Endometrial microvascular endothelial cells (primary cell): ENCODE data around the gene PPP2R2C. TPM values are rescaled to one million over a fixed set of nuclear protein-coding genes. Genes with fewer than 3 reads are reported as not detected.

Source experiments
- in situ Hi-C: cut with HindIII; loops from 2 replicates; pipeline ENCODE4 v1.10.0; 2017; ENCODE audit warnings: low sequenced_read_pairs, low pct_unique_long_range_greater_than_20kb; ENCODE audit errors: inconsistent ontology term
- total RNA-seq: library from RNA; depleted of rRNA; stranded (reverse); fragments of >200 nt; gene quantifications from one replicate; pipeline ENCODE4 v1.2.3, GENCODE V29; 2015; ENCODE audit errors: inconsistent ontology term

Gene PPP2R2C
- total RNA-seq, 1 donor from 2014 or later = not detected

- in situ Hi-C loops = no loop called here
Observed at GRCh38 chr4:6362896-6363295, 109.5 kb downstream of the PPP2R2C start.

- in situ Hi-C loops = no loop called here
Observed at GRCh38 chr4:6362243-6362885, 110.0 kb downstream of the PPP2R2C start.

GRCh38 chr4:6361076-6361784 lies 111.2 kb downstream of the PPP2R2C start:
- in situ Hi-C loops = no loop called here

- in situ Hi-C loops = no loop called here
Observed at GRCh38 chr4:6360385-6360784, 112.0 kb downstream of the PPP2R2C start.

GRCh38 chr4:6359536-6360308 lies 112.7 kb downstream of the PPP2R2C start:
- in situ Hi-C loops = no loop called here

GRCh38 chr4:6357476-6357875 lies 114.9 kb downstream of the PPP2R2C start:
- in situ Hi-C loops = no loop called here

- in situ Hi-C loops = no loop called here
Observed at GRCh38 chr4:6356076-6356560, 116.3 kb downstream of the PPP2R2C start.

- in situ Hi-C loops = no loop called here
Observed at GRCh38 chr4:6355052-6355451, 117.4 kb downstream of the PPP2R2C start.

- in situ Hi-C loops = no loop called here
Observed at GRCh38 chr4:6354626-6355025, 117.8 kb downstream of the PPP2R2C start.

GRCh38 chr4:6354119-6354518 lies 118.3 kb downstream of the PPP2R2C start:
- in situ Hi-C loops = no loop called here

GRCh38 chr4:6352031-6352692 lies 120.3 kb downstream of the PPP2R2C start:
- in situ Hi-C loops = no loop called here

- in situ Hi-C loops = no loop called here
Observed at GRCh38 chr4:6351246-6352000, 121.0 kb downstream of the PPP2R2C start.

- in situ Hi-C loops = no loop called here
Observed at GRCh38 chr4:6350646-6351045, 121.8 kb downstream of the PPP2R2C start.

GRCh38 chr4:6349896-6350603 lies 122.4 kb downstream of the PPP2R2C start:
- in situ Hi-C loops = no loop called here

GRCh38 chr4:6348408-6348807 lies 124.0 kb downstream of the PPP2R2C start:
- in situ Hi-C loops = no loop called here

- in situ Hi-C loops = no loop called here
Observed at GRCh38 chr4:6347511-6348045, 124.8 kb downstream of the PPP2R2C start.

GRCh38 chr4:6346373-6347110 lies 125.9 kb downstream of the PPP2R2C start:
- in situ Hi-C loops = no loop called here
